Hepatocyte (in vitro differentiated cells): ENCODE data around the gene TTC28. TPM values are rescaled to one million over a fixed set of nuclear protein-coding genes. Genes with fewer than 3 reads are reported as not detected.
"Not testable (repeated sequence)": the region's sequence is repeated elsewhere in the genome, so short reads cannot be mapped to it uniquely, and the experiment has no call there.

Experiments used
- DNase-seq: peaks from one replicate; pipeline ENCODE4 v3.0.0-alpha.2; 2016; ENCODE audit warnings: low spot score
- H2AFZ ChIP-seq: fragments of 200-600 bp; sonication (generic); 2 replicates; pipeline ENCODE4 v1.6.0; 2016; ENCODE audit warnings: antibody characterized with exemption, mild to moderate bottlenecking
- H3K27ac ChIP-seq: fragments of 200-600 bp; sonication (generic); 2 replicates; pipeline ENCODE4 v1.5.1; 2016; ENCODE audit warnings: mild to moderate bottlenecking
- H3K27me3 ChIP-seq: fragments of 200-600 bp; sonication (generic); 2 replicates; pipeline ENCODE4 v1.6.1; 2016
- H3K36me3 ChIP-seq: fragments of 200-600 bp; sonication (generic); replicated peaks from 2 replicates; pipeline ENCODE4 v1.5.1; 2016; ENCODE audit warnings: low read depth; ENCODE audit not compliant: insufficient read depth
- H3K4me1 ChIP-seq: fragments of 200-600 bp; sonication (generic); 2 replicates; pipeline ENCODE4 v1.5.1; 2016; ENCODE audit warnings: mild to moderate bottlenecking, moderate library complexity; ENCODE audit not compliant: insufficient read depth
- H3K4me2 ChIP-seq: fragments of 200-600 bp; sonication (generic); 2 replicates; pipeline ENCODE4 v1.6.0; 2016
- H3K4me3 ChIP-seq: fragments of 200-600 bp; sonication (generic); 2 replicates; pipeline ENCODE4 v1.5.1; 2016; ENCODE audit warnings: mild to moderate bottlenecking
- H3K79me2 ChIP-seq: fragments of 200-600 bp; sonication (generic); 2 replicates; pipeline ENCODE4 v1.6.0; 2017; ENCODE audit warnings: mild to moderate bottlenecking
- H3K9me2 ChIP-seq: fragments of 200-600 bp; sonication (generic); replicated peaks from 2 replicates; pipeline ENCODE4 v1.6.0; 2017; ENCODE audit warnings: mild to moderate bottlenecking; ENCODE audit not compliant: insufficient read depth
- H3K9me3 ChIP-seq: fragments of 200-600 bp; sonication (generic); 2 replicates; pipeline ENCODE4 v1.5.1; 2016; ENCODE audit warnings: low read depth, mild to moderate bottlenecking
- H4K20me1 ChIP-seq: fragments of 200-600 bp; sonication (generic); 2 replicates; pipeline ENCODE4 v1.6.0; 2016; ENCODE audit warnings: mild to moderate bottlenecking; ENCODE audit not compliant: insufficient read depth, poor library complexity, severe bottlenecking
- EZH2 ChIP-seq: fragments of 200-600 bp; sonication (generic); IDR thresholded peaks from 2 replicates; pipeline ENCODE4 v1.6.1; 2016; ENCODE audit warnings: antibody characterized with exemption, mild to moderate bottlenecking, borderline replicate concordance
- EZH2phosphoT487 ChIP-seq: fragments of 200-600 bp; sonication (generic); IDR thresholded peaks from one replicate; pipeline ENCODE4 v1.6.1; 2018; ENCODE audit warnings: antibody characterized with exemption, mild to moderate bottlenecking, low read depth, moderate library complexity; ENCODE audit not compliant: unreplicated experiment, severe bottlenecking
- WGBS: methylation state at CpG from one replicate; pipeline ENCODE4 v1.1.6; 2016; ENCODE audit warnings: low lambda C conversion rate; ENCODE audit errors: missing lambda C conversion rate; 5-methylcytosine and 5-hydroxymethylcytosine counted together
- polyA plus RNA-seq: library from polyadenylated mRNA; unstranded; fragments of >200 nt; fragmentation: Nextera tagmentation; extraction: Ambion mirVana; gene quantifications from 2 replicates; pipeline ENCODE4 v1.2.1, GENCODE V29; 2016
- total RNA-seq: library from RNA; depleted of rRNA; stranded (reverse); fragments of >200 nt; gene quantifications from 2 replicates; pipeline ENCODE4 v1.2.3, GENCODE V29; 2014
- TF ChIP-seq, protein P1 (sequence below): fragments of 200-600 bp; sonication (generic); IDR thresholded peaks from 2 replicates; pipeline ENCODE4 v1.5.1; 2016; ENCODE audit warnings: antibody characterized with exemption, mild to moderate bottlenecking; ENCODE audit not compliant: poor library complexity

Gene TTC28
- total and polyA plus RNA-seq, 2 experiments from 2014 or later = 14.7 to 30.4 TPM

DNA sequence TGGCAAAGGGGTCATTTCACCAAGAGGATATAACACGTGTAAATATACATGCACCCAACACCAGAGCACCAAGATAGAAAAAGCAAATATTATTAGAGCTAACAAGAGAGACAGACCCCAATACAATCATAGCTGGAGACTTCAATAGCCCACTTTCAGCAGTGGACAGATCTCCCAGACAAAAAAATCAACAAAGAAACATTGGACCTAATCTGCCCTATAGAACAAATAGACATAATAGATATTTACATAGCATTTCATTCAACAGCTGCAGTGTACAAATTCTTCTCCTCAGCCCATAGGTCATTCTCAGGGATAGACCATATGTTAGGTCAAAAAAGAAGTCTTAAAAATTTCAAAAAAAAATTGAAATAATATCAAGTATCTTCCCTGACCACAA is 312.8 kb downstream of the TTC28 start:
- Histone ChIP-seq H3K4me3 (no peak overlapping the region), H3K9me3 (peaks cover 4% of the 10 kb centered on the region), H3K79me2 (peaks cover 34% of the 10 kb centered on the region), H3K36me3 (no peaks in the 10 kb centered on the region), H3K27me3 (no peaks in the 10 kb centered on the region), H3K4me1 (no peaks in the 10 kb centered on the region), H2AFZ (no peak overlapping the region), H3K27ac (no peak overlapping the region), H4K20me1 (no peaks in the 10 kb centered on the region), H3K9me2 (no peaks in the 10 kb centered on the region), H3K4me2 (no peak overlapping the region)
- DNase-seq = no peak
- TF ChIP-seq EZH2phosphoT487 = no peak
- TF ChIP-seq EZH2 = no peak
- TF ChIP-seq, protein P1, sequence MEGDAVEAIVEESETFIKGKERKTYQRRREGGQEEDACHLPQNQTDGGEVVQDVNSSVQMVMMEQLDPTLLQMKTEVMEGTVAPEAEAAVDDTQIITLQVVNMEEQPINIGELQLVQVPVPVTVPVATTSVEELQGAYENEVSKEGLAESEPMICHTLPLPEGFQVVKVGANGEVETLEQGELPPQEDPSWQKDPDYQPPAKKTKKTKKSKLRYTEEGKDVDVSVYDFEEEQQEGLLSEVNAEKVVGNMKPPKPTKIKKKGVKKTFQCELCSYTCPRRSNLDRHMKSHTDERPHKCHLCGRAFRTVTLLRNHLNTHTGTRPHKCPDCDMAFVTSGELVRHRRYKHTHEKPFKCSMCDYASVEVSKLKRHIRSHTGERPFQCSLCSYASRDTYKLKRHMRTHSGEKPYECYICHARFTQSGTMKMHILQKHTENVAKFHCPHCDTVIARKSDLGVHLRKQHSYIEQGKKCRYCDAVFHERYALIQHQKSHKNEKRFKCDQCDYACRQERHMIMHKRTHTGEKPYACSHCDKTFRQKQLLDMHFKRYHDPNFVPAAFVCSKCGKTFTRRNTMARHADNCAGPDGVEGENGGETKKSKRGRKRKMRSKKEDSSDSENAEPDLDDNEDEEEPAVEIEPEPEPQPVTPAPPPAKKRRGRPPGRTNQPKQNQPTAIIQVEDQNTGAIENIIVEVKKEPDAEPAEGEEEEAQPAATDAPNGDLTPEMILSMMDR = no peak
- 67% methylated on average over 1 of the region's 1 CpG for WGBS

DNA sequence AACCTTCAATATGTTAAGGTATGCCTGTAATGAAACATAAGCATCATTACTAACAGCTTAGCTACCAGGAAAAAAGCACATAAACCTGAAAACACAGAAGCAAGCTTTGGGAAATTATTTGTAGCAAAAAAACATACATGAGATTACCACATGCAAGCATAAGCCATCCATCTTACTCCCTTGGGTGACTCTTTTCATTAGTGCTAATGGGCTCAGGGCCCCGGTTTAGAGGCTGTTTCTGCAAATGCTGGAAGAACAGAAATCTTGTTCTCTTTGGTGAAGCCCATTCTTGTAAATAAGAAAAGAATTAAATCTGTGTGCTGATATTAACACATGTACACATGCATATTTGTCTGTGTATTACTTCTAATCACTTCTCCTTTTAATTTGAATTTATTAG is 314.3 kb downstream of the TTC28 start:
- Histone ChIP-seq H3K27ac (no peak overlapping the region), H3K9me3 (peaks cover 4% of the 10 kb centered on the region), H3K36me3 (no peaks in the 10 kb centered on the region), H3K79me2 (peaks cover 29% of the 10 kb centered on the region), H3K4me2 (no peak overlapping the region), H3K9me2 (no peaks in the 10 kb centered on the region), H3K27me3 (no peaks in the 10 kb centered on the region), H2AFZ (no peak overlapping the region), H3K4me3 (no peak overlapping the region), H4K20me1 (no peaks in the 10 kb centered on the region), H3K4me1 (no peaks in the 10 kb centered on the region)
- 91% methylated on average over 1 of the region's 1 CpG for WGBS
- no peak for TF ChIP-seq EZH2phosphoT487
- TF ChIP-seq, protein P1 = no peak
- no peak for TF ChIP-seq EZH2
- DNase-seq = no peak

DNA sequence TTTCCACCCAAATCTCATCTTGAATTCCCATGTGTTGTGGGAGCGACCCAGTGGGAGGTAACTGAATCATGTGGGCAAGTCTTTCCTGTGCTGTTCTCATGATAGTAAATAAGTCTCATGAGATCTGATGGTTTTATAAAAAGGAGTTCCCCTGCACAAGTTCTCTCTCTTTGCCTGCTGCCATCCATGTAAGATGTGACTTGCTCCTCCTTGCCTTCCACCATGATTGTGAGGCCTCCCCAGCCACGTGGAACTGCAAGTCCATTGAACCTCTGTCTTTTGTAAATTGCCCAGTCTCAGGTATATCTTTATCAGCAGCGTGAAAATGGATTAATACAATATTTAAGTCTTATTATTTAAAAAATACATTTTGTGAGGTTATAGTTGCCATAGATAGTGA is 315.5 kb downstream of the TTC28 start:
- WGBS = 98% methylated on average over 3 of the region's 3 CpGs
- DNase-seq, H3K9me3 ChIP-seq, H3K27me3 ChIP-seq, H3K4me1 ChIP-seq, H3K4me2 ChIP-seq, H3K9me2 ChIP-seq, H3K4me3 ChIP-seq, H2AFZ ChIP-seq, H3K36me3 ChIP-seq, H4K20me1 ChIP-seq, H3K27ac ChIP-seq: not testable (repeated sequence)
- peaks cover 27% of the 10 kb centered on the region for H3K79me2 ChIP-seq

DNA sequence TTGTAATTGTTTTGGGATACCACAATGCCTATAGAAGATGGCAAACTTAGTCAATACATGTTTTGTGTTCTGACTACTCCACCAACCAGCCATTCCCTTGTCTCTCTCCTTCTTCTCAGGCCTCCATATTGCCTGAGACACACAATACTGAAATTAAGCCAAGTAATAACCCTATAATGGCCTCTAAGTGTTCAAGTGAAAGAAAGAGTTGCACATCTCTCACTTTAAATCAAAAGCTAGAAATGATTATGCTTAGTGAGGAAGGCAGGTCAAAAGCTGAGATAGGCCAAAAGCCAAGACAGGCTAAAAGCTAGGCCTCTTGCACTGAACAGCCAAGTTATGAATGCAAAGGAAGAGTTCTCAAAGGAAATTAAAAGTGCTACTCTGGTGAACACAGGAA is 318.7 kb downstream of the TTC28 start:
- Histone ChIP-seq H3K79me2 (peaks cover under 1% of the 10 kb centered on the region), H3K9me2 (no peaks in the 10 kb centered on the region), H3K4me1 (no peaks in the 10 kb centered on the region), H2AFZ (no peak overlapping the region), H3K27ac (no peak overlapping the region), H3K36me3 (no peaks in the 10 kb centered on the region), H4K20me1 (no peaks in the 10 kb centered on the region), H3K27me3 (no peaks in the 10 kb centered on the region), H3K4me2 (no peak overlapping the region), H3K4me3 (no peak overlapping the region), H3K9me3 (peaks cover 4% of the 10 kb centered on the region)
- DNase-seq = no peak
- TF ChIP-seq EZH2 (no peak), EZH2phosphoT487 (no peak)
- TF ChIP-seq, protein P1 = no peak
